SW 1271 (cell line): ENCODE data around the gene HSBP1L1.
A peak's percentile ranks its signal among the peaks of the same experiment; 100 is the strongest.

Experiments used
- DNase-seq, 2 experiments: peaks; one replicate each; lab custom pipeline; 2025; lab: John Stamatoyannopoulos, UW

Gene HSBP1L1

GRCh38 chr18:79930020-79930642, 34.3 kb upstream of the HSBP1L1 start:
- DNase-seq: peak in 1 of 2 experiments; percentile 28

- DNase-seq: no peak
These were observed 33.0 kb upstream of the HSBP1L1 start for GRCh38 chr18:79931475-79931874.

DNA sequence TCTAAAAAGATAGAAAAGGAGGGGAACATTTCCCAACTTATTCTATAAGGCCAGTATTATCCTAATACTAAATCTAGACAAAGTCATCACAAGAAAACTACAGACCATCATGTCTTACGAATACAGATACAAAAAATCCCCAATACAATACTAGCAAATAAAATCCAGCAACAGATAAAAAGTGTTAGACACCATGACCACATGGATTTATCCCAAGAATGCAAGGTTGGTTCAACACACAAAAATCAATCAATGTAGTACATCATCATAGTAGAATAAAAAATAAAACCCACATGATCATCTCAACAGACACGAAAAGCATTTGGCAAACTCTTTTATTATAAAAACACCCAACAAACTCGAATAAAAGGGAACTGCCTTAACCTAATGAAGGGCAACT, 31.5 kb upstream of the HSBP1L1 start:
- no peak for DNase-seq

GRCh38 chr18:79933765-79934164, 30.7 kb upstream of the HSBP1L1 start:
- no peak for DNase-seq

DNA sequence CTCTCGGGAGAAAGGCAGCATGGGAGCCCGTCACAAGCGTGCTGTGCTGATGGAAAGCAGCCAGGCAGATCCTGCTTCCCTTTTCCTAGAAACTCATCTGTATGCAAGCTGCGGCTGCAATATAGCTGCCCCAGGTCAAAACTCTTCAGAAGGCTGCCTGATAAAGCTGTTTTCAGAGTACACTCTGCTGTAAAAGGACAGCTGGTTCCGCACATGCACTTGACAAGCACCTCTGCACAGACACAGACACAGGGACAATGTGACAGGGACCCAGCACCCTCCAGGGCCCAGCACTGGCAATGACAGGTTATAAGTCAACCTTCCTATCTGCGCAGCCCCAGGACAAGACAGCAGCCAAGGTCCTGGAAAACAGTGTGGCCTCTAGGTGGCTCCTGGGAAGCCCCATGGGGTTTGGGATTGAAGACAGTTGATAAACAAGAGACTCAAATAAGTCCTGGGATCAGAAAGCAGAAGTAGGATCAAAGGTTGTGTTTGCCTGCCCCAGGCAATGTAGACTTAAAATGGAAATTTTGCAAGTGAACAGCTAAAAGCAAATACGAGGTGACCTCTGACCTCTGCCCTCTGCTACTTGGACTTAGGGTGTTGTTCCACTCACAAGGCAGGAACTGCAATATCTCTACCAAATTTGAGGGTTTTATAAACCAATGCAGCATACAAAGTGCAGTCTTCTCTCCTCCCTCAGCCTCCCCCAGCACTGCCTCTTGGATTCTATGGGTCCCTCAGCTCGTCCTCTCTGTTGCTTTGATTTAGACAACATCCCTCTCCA, 29.9 kb upstream of the HSBP1L1 start:
- no peak for DNase-seq

- DNase-seq: no peak
These were observed 29.4 kb upstream of the HSBP1L1 start for GRCh38 chr18:79935098-79935480.

DNA sequence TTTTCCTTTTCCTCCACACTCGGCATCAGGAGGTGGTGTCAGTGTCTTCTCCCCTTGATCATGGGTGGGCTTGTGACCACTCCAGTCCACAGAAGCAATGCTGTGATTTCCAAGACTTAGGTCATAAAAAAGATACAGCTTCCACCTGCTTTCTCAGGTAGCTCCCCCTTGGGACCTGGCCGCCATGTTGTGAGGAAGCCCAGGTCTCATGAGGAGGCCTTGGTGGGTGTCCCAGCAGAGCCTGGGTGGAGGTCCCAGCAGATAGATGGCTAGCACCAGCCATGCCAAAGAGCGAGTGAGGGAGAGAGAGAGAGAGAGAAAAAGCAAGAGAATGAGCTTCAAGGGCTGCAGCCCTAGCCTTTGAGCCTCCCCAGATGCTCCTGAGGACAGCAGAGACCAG, 28.9 kb upstream of the HSBP1L1 start:
- no peak for DNase-seq

- no peak for DNase-seq
These were observed 28.5 kb upstream of the HSBP1L1 start for GRCh38 chr18:79935925-79936324.

- no peak for DNase-seq
These were observed 27.8 kb upstream of the HSBP1L1 start for GRCh38 chr18:79936641-79937040.

GRCh38 chr18:79937103-79937860, 27.2 kb upstream of the HSBP1L1 start:
- no peak for DNase-seq

DNA sequence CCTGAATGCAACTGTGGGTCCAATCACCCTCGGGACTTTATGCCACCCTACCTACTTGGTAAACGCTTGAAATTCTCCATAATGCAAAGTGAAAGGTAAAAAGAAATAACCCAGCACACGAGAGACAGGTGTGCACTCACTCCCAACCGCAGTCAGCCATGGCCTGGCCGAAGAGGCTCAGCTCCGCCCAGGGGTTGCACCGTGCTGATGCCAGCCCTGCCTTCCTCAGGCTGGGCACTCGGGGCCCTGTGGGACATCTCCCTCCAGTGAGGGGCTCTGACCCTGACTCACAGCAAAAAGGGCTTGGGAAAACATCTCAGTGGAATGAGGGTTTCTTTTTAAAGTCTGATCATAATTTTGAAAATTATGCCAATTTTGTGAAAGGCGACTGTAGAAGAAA, 26.2 kb upstream of the HSBP1L1 start:
- DNase-seq: no peak

DNA sequence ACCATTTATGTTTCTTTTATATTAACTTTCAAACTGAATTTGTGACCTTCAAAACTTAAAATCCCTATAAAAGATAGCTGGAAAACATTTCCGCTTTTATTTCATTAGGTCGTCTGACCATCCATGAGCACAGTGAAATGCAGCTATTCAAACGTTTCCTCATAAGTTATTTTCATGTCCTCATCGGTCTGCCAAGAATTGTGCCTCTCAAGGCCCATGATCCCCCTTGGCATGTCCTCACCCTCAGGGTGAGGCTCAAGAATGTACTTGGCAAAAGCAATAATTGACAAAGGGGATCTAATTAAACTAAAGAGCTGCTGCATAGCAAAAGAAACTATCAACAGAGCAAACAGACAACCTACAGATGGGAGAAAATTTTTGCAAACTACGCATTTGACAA, 25.3 kb upstream of the HSBP1L1 start:
- no peak for DNase-seq

DNA sequence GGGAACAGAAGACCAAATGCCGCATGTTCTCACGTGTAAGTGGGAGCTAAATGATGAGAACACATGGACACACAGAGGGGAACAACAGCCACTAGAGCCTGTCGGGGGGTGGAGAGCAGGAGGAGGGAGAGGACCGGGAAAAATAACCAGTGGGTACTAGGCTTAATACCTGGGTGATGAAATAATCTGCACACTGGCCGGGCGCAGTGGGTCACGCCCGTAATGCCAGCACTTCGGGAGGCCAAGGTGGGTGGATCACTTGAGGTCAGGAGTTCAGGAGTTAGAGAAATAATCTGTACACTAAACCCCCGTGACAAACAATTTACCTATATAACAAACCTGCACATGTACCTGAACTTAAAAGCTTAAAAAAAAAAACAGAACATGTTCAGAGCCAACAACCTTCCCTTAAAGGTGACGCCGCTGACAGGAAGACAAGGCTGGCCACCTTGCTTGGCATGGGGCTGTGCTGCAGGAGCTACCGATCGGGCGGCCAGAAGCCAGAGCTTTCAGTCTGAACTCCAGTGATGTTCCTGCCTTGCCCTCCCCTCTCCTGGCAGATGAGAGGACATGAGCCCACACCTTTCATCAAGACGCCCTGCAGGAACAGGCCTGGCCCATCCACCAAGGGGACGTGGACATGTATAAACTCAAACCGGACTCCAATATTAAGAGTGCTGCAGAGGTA, 24.2 kb upstream of the HSBP1L1 start:
- no peak for DNase-seq

DNA sequence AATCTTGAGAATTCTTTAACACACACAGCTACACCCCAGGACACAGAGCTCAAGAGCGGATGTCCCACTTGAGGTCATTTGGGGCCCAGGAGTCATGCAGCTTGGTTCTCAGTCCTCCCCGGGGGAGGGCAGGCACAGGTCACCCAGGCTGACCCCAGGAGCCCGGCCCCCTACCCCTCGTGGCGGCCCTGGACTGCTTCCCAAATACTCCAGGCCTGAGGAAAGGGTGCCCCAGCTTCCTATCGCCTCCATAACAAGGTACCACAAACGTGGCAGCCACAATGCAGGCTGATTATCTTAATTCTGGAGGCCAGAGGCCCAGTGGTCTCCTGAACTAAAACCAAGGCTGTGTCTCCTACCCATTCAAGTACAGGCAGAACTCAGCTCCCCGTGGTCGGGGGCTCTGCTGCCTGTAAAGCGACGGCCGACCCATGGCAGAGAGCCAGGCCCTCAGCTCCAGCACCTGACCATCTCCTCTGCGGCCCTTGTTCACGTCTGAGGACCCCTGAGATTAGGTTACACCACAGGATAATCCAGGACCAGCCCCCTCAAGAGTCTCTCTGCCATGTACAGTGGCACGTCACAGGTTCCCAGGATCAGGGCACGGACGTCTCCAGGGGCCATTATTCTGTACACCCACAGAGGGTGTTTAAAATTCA, 23.5 kb upstream of the HSBP1L1 start:
- no peak for DNase-seq

GRCh38 chr18:79941473-79942119, 22.8 kb upstream of the HSBP1L1 start:
- no peak for DNase-seq

GRCh38 chr18:79942211-79942610, 22.2 kb upstream of the HSBP1L1 start:
- no peak for DNase-seq

DNA sequence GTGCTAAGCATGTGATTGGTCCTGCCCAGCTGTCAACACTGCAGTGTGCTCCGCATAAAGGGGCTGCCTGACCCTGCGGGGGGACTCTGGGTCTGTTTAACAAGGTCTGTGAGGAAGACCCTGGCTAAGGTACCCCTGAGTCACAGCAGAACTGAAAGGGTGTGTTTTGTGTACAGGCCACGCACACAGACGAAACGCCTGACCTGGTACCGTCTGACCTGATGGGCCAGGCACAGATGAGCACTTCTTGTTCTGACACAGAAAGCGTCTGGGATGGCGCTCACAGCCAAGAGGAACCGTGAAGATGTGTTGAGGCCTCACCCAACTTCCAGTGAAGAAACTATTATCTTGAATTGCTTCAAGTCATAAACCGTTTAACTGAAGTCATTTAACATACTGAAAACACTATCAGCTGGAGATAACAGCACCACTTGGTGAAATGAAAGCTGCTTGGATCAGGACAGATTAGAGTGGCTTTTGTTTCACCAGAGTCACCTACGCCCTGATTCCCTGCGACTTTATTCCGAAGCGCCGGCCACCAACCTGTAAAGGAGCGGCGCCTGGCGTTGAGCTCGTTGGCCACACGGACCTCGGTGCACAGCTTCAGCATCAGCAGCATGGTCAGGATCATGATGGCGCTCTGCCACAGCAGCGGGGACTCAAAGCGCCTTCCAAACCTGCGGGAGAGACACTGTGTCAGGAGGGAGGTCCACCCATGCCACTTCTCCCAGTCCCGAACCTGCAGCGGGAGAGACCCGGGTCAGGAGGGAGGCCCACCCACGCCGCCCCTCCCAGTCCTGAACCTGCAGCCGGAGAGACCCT, 21.4 kb upstream of the HSBP1L1 start:
- no peak for DNase-seq

DNA sequence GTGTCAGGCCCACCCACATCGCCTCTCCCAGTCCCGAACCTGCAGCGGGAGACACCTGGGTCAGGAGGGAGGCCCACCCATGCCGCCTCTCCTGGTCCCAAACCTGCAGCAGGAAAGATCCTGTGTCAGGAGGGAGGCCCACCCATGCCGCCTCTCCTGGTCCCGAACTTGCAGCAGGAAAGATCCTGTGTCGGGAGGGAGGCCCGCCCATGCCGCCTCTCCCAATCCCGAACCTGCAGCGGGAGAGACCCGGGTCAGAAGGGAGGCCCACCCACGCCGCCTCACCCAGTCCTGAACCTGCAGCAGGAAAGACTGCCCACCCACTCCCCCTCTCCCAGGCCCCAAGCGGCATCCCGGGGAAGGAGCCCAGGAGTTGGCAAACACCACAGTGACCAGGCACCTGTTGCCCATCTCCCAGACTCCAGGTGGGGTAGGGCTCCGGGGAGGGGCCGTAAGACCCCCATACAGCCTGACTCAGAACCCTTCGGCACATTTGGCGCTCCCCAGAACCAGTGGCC, 20.8 kb upstream of the HSBP1L1 start:
- DNase-seq: no peak

DNA sequence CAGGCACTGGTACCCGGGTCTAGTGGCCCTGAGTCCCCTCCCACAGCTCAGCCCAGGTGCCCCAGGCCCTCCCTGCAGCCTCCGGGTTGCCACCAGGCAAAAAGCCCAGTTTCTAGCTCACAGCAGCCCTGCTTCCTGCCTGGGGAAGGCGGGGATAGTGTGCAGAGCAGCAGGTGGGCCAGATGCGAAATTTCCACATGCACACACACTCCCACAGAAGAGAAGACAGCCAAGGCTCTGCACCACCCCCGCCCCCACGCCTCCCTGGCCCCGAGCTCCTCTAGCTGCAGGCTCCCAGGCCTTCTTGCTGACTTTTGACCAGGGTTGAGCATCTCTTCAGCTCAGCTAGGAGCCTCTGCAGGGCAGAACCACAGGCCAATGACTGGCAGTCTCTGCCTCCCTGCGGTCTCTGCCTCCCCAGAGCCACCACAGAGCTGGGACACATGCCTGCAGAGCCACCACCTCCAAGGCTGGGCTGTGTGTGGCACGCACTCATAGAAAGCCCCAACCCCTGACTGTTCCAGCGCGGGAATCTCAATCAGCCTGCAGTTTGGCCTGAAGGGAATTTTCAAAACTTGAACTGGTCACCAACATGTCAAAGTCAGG, 20.2 kb upstream of the HSBP1L1 start:
- no peak for DNase-seq

DNA sequence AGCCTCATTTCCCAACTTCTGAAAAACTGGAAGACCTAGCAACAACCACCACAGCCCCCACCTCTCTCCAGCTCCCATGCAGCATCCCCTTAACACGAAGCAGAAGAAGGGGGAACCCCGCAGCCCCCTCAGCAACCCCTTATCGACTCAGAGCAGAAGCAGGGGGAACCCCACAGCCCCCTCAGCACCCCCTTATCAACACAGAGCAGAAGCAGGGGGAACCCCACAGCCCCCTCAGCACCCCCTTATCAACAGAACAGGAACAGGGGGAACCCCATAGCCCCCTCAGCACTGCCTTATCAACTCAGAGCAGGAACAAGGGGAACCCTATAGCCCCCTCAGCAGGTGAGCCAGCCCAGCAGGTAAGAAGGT, 19.7 kb upstream of the HSBP1L1 start:
- no peak for DNase-seq
